GM21529 (cell line): Measurements from ENCODE around the gene C10orf90.

ENCODE experiments used
- ATAC-seq: cut with Tn5 transposase; IDR thresholded peaks from one replicate; pipeline ENCODE4 v1.9.1; 2021; ENCODE audit not compliant: unreplicated experiment

The C10orf90 gene

GRCh38 chr10:126675656-126676438 is 5.4 kb upstream of the C10orf90 start:
- no peak for ATAC-seq

- no peak for ATAC-seq
These were observed 4.4 kb upstream of the C10orf90 start for GRCh38 chr10:126674741-126675515.

- no peak for ATAC-seq
These were observed 3.1 kb upstream of the C10orf90 start for GRCh38 chr10:126673565-126673964.

- ATAC-seq, result no peak
These were observed 996 bp upstream of the C10orf90 start for GRCh38 chr10:126671402-126671975.

- no peak for ATAC-seq
These were observed 385 bp upstream of the C10orf90 start for GRCh38 chr10:126670895-126671261.

GRCh38 chr10:126669168-126669567 is 1.3 kb downstream of the C10orf90 start:
- ATAC-seq, result no peak

- ATAC-seq, result no peak
These were observed 2.0 kb downstream of the C10orf90 start for GRCh38 chr10:126668505-126668904.

GRCh38 chr10:126667568-126667967 is 2.9 kb downstream of the C10orf90 start:
- ATAC-seq, result no peak

- ATAC-seq, result no peak
These were observed 5.3 kb downstream of the C10orf90 start for GRCh38 chr10:126665207-126665606.

GRCh38 chr10:126663880-126664279 is 6.6 kb downstream of the C10orf90 start:
- ATAC-seq, result no peak

GRCh38 chr10:126663328-126663727 is 7.2 kb downstream of the C10orf90 start:
- ATAC-seq, result no peak

- ATAC-seq, result no peak
These were observed 8.5 kb downstream of the C10orf90 start for GRCh38 chr10:126661841-126662515.

- ATAC-seq, result no peak
These were observed 9.1 kb downstream of the C10orf90 start for GRCh38 chr10:126661356-126661755.

GRCh38 chr10:126659750-126660149 is 10.7 kb downstream of the C10orf90 start:
- no peak for ATAC-seq

GRCh38 chr10:126658928-126659327 is 11.6 kb downstream of the C10orf90 start:
- ATAC-seq, result no peak

- ATAC-seq, result no peak
These were observed 15.9 kb downstream of the C10orf90 start for GRCh38 chr10:126654579-126654978.

GRCh38 chr10:126651467-126651866 is 19.0 kb downstream of the C10orf90 start:
- no peak for ATAC-seq

- no peak for ATAC-seq
These were observed 20.3 kb downstream of the C10orf90 start for GRCh38 chr10:126650161-126650560.

- ATAC-seq, result no peak
These were observed 23.4 kb downstream of the C10orf90 start for GRCh38 chr10:126647116-126647515.

GRCh38 chr10:126646110-126646509 is 24.4 kb downstream of the C10orf90 start:
- ATAC-seq, result no peak

GRCh38 chr10:126640401-126640800 is 30.1 kb downstream of the C10orf90 start:
- ATAC-seq, result no peak
